ENCODE measurements around the gene HEPN1.

The HEPN1 gene

GRCh38 chr11:124878759-124879492, 40.1 kb upstream of the HEPN1 start:
- TF ChIP-seq EZH2phosphoT487 (IDR thresholded peaks at IDR 0.05; ENCODE audit: borderline replicate concordance, low read length) (no peak), CTCF (IDR thresholded peaks at IDR 0.05; ENCODE audit: low read depth, low read length, poor library complexity, severe bottlenecking) (no peak)
- no peak overlapping the region for H3K27ac ChIP-seq (ENCODE audit: low read depth, low read length)
- no peaks in the 10 kb centered on the region for H3K79me2 ChIP-seq (ENCODE audit: control insufficient read depth, low read length)
- no peaks in the 10 kb centered on the region for H3K9me2 ChIP-seq (replicated peaks; ENCODE audit: control insufficient read depth, low read length)
- H3K4me3 ChIP-seq (ENCODE audit: low read length): no peak overlapping the region
- no peaks in the 10 kb centered on the region for H4K20me1 ChIP-seq (ENCODE audit: control insufficient read depth, insufficient read depth, low read depth, low read length)
- peaks cover 15% of the 10 kb centered on the region for H3K4me1 ChIP-seq (ENCODE audit: control insufficient read depth, low read length)
- H3K36me3 ChIP-seq (ENCODE audit: control insufficient read depth, low read length): no peaks in the 10 kb centered on the region
- peaks cover 19% of the 10 kb centered on the region for H3K27me3 ChIP-seq (ENCODE audit: control insufficient read depth, low read length)
- no peaks in the 10 kb centered on the region for H3F3A ChIP-seq (ENCODE audit: control insufficient read depth, insufficient read depth)
- H3K9me3 ChIP-seq (ENCODE audit: control insufficient read depth, insufficient read depth, low read length): no peaks in the 10 kb centered on the region
- H3K4me2 ChIP-seq (ENCODE audit: low read length): no peak overlapping the region

- Histone ChIP-seq H3K79me2 (ENCODE audit: control insufficient read depth, low read length) (no peaks in the 10 kb centered on the region), H3K27ac (ENCODE audit: low read depth, low read length) (no peak overlapping the region), H3K9me3 (ENCODE audit: control insufficient read depth, insufficient read depth, low read length) (no peaks in the 10 kb centered on the region), H3K9me2 (replicated peaks; ENCODE audit: control insufficient read depth, low read length) (no peaks in the 10 kb centered on the region), H3K4me1 (ENCODE audit: control insufficient read depth, low read length) (peaks cover 15% of the 10 kb centered on the region), H3K27me3 (ENCODE audit: control insufficient read depth, low read length) (peaks cover 25% of the 10 kb centered on the region), H3K36me3 (ENCODE audit: control insufficient read depth, low read length) (no peaks in the 10 kb centered on the region), H3K4me3 (ENCODE audit: low read length) (no peak overlapping the region), H3K4me2 (ENCODE audit: low read length) (no peak overlapping the region), H4K20me1 (ENCODE audit: control insufficient read depth, insufficient read depth, low read depth, low read length) (no peaks in the 10 kb centered on the region), H3F3A (ENCODE audit: control insufficient read depth, insufficient read depth) (no peaks in the 10 kb centered on the region)
- TF ChIP-seq CTCF (IDR thresholded peaks at IDR 0.05; ENCODE audit: low read depth, low read length, poor library complexity, severe bottlenecking) (no peak), EZH2phosphoT487 (IDR thresholded peaks at IDR 0.05; ENCODE audit: borderline replicate concordance, low read length) (no peak)
These were observed 39.4 kb upstream of the HEPN1 start for GRCh38 chr11:124879493-124880289.

- no peaks in the 10 kb centered on the region for H3K9me3 ChIP-seq (ENCODE audit: control insufficient read depth, insufficient read depth, low read length)
- H4K20me1 ChIP-seq (ENCODE audit: control insufficient read depth, insufficient read depth, low read depth, low read length): no peaks in the 10 kb centered on the region
- H3K4me1 ChIP-seq (ENCODE audit: control insufficient read depth, low read length): peaks cover 15% of the 10 kb centered on the region
- no peak for TF ChIP-seq EZH2phosphoT487 (IDR thresholded peaks at IDR 0.05; ENCODE audit: borderline replicate concordance, low read length)
- TF ChIP-seq CTCF (IDR thresholded peaks at IDR 0.05; ENCODE audit: low read depth, low read length, poor library complexity, severe bottlenecking): no peak
- H3K79me2 ChIP-seq (ENCODE audit: control insufficient read depth, low read length): no peaks in the 10 kb centered on the region
- no peaks in the 10 kb centered on the region for H3K9me2 ChIP-seq (replicated peaks; ENCODE audit: control insufficient read depth, low read length)
- no peak overlapping the region for H3K4me3 ChIP-seq (ENCODE audit: low read length)
- no peaks in the 10 kb centered on the region for H3K36me3 ChIP-seq (ENCODE audit: control insufficient read depth, low read length)
- H3K4me2 ChIP-seq (ENCODE audit: low read length): no peak overlapping the region
- H3K27me3 ChIP-seq (ENCODE audit: control insufficient read depth, low read length): peaks cover 25% of the 10 kb centered on the region
- no peak overlapping the region for H3K27ac ChIP-seq (ENCODE audit: low read depth, low read length)
- H3F3A ChIP-seq (ENCODE audit: control insufficient read depth, insufficient read depth): no peaks in the 10 kb centered on the region
These were observed 38.8 kb upstream of the HEPN1 start for GRCh38 chr11:124880290-124880611.

All from DOHH2 (cell line).